Stimulated activated CD4-positive, alpha-beta T cell treated with anti-CD3 and anti-CD28 coated beads, Interleukin-4, amount 100 ng/mL, for 24 hours (primary cell): ENCODE measurements around the gene NLRP7.
"Not testable (repeated sequence)": the region's sequence is repeated elsewhere in the genome, so short reads cannot be mapped to it uniquely, and the experiment has no call there.

Source experiments
- DNase-seq: peaks from one replicate; pipeline ENCODE4 v3.0.0-alpha.2; 2020

NLRP7 gene

GRCh38 chr19:54919646-54920563, 27.4 kb downstream of the NLRP7 start:
- not testable (repeated sequence) for DNase-seq

- DNase-seq = no peak
These were observed 28.8 kb downstream of the NLRP7 start for GRCh38 chr19:54918499-54918898.

- no peak for DNase-seq
These were observed 30.5 kb downstream of the NLRP7 start for GRCh38 chr19:54916822-54917221.

- DNase-seq = not testable (repeated sequence)
These were observed 39.4 kb downstream of the NLRP7 start for GRCh38 chr19:54907899-54908298.

- DNase-seq = no peak
These were observed 40.5 kb downstream of the NLRP7 start for GRCh38 chr19:54906819-54907218.

- no peak for DNase-seq
These were observed 41.4 kb downstream of the NLRP7 start, which contains the start of gene NCR1 for GRCh38 chr19:54905803-54906511. Gene NCR1, plus strand, starts transcription at chr19:54906148. Its CDS starts 40 bp downstream, at chr19:54906188.

- no peak for DNase-seq
These were observed 41.9 kb downstream of the NLRP7 start for GRCh38 chr19:54905421-54905802.

- not testable (repeated sequence) for DNase-seq
These were observed 43.1 kb downstream of the NLRP7 start for GRCh38 chr19:54904261-54904660.

GRCh38 chr19:54903303-54903702, 44.0 kb downstream of the NLRP7 start:
- DNase-seq = no peak

- no peak for DNase-seq
These were observed 45.3 kb downstream of the NLRP7 start for GRCh38 chr19:54902061-54902460.

GRCh38 chr19:54901153-54901552, 46.2 kb downstream of the NLRP7 start:
- not testable (repeated sequence) for DNase-seq

GRCh38 chr19:54899646-54900045, 47.7 kb downstream of the NLRP7 start:
- not testable (repeated sequence) for DNase-seq

- DNase-seq = not testable (repeated sequence)
These were observed 48.6 kb downstream of the NLRP7 start for GRCh38 chr19:54898685-54899084.

GRCh38 chr19:54896036-54896435, 51.3 kb downstream of the NLRP7 start:
- DNase-seq = no peak

- DNase-seq = not testable (repeated sequence)
These were observed 53.2 kb downstream of the NLRP7 start for GRCh38 chr19:54894106-54894505.

GRCh38 chr19:54893406-54893805, 53.9 kb downstream of the NLRP7 start:
- no peak for DNase-seq

GRCh38 chr19:54889566-54889965, 57.8 kb downstream of the NLRP7 start:
- no peak for DNase-seq

- no peak for DNase-seq
These were observed 59.1 kb downstream of the NLRP7 start for GRCh38 chr19:54888239-54888638.

- DNase-seq = no peak
These were observed 64.1 kb downstream of the NLRP7 start for GRCh38 chr19:54883228-54883627.

- no peak for DNase-seq
These were observed 64.6 kb downstream of the NLRP7 start for GRCh38 chr19:54882758-54883157.

GRCh38 chr19:54881884-54882283, 65.4 kb downstream of the NLRP7 start:
- no peak for DNase-seq

- DNase-seq = no peak
These were observed 69.9 kb downstream of the NLRP7 start for GRCh38 chr19:54877471-54877870.

GRCh38 chr19:54875506-54875905, 71.8 kb downstream of the NLRP7 start:
- DNase-seq = no peak

GRCh38 chr19:54873990-54874389, 73.3 kb downstream of the NLRP7 start, which contains the start of gene FCAR:
Gene FCAR, plus strand, starts transcription at chr19:54874235. Its CDS starts 55 bp downstream, at chr19:54874290.
- no peak for DNase-seq
